ENCODE results near the gene CABP7. TPM values are rescaled to one million over a fixed set of nuclear protein-coding genes. Genes with fewer than 3 reads are reported as not detected.
"Not testable (repeated sequence)": the region's sequence is repeated elsewhere in the genome, so short reads cannot be mapped to it uniquely, and the experiment has no call there.

CABP7 gene
- total and polyA plus RNA-seq, 2 donors (not counting 1 experiment from before 2014, with no cell fraction given) = 0.03 TPM; not detected in 1

GRCh38 chr22:29754658-29755395 lies 35.0 kb downstream of the CABP7 start:
- H3K4me3 Mint-ChIP-seq; H3K27me3 ChIP-seq (replicated peaks in 1 of 4; ENCODE audit: control extremely low read depth in 1 of 4, control insufficient read depth in 3 of 4, insufficient read depth in 4 of 4, low read length in 3 of 4); H3K9ac ChIP-seq (ENCODE audit: low read length); ATAC-seq (ENCODE audit: low read depth); H3K4me2 ChIP-seq (replicated peaks; ENCODE audit: low read depth, low read length, poor library complexity, severe bottlenecking); intact Hi-C loops (cut with micrococcal nuclease); H3K27ac Mint-ChIP-seq; CTCF ChIA-PET; H3K4me1 ChIP-seq (ENCODE audit: control insufficient read depth in 2 of 2, insufficient read depth in 2 of 2, low read length in 2 of 2); DNase-seq; H3K36me3 ChIP-seq (replicated peaks in 1 of 2; ENCODE audit: control extremely low read depth in 1 of 2, control insufficient read depth in 1 of 2, extremely low read depth in 1 of 2, insufficient read depth in 2 of 2, low read length in 1 of 2); H3K4me1 Mint-ChIP-seq; H3K4me3 ChIP-seq (ENCODE audit: control extremely low read depth in 1 of 5, extremely low read depth in 1 of 5, insufficient read depth in 1 of 5, low read depth in 2 of 5, low read length in 4 of 5); H3K27me3 Mint-ChIP-seq; H3K9me3 Mint-ChIP-seq (ENCODE audit: insufficient read depth); H3K9me3 ChIP-seq (ENCODE audit: control extremely low read depth in 1 of 3, control insufficient read depth in 2 of 3, insufficient read depth in 1 of 3, low read length in 2 of 3); H2AFZ ChIP-seq (ENCODE audit: insufficient read depth, low read depth, low read length, poor library complexity, severe bottlenecking); POLR2A ChIA-PET; H3K27ac ChIP-seq (ENCODE audit: low read length in 2 of 2): not testable (repeated sequence)
- Histone ChIP-seq H3K79me2 (ENCODE audit: control insufficient read depth, insufficient read depth, low read length) (peaks cover 24% of the 10 kb centered on the region), H4K20me1 (ENCODE audit: control insufficient read depth, insufficient read depth, low read length, poor library complexity, severe bottlenecking) (peaks cover 12% of the 10 kb centered on the region)
- 85% methylated on average over 10 of the region's 11 CpGs for WGBS (ENCODE audit: insufficient coverage)

- Histone ChIP-seq H3K4me1 (ENCODE audit: control insufficient read depth in 2 of 2, insufficient read depth in 2 of 2, low read length in 2 of 2) (no peaks in the 10 kb centered on the region), H3K4me2 (replicated peaks; ENCODE audit: low read depth, low read length, poor library complexity, severe bottlenecking) (no peak overlapping the region), H3K36me3 (replicated peaks in 1 of 2; ENCODE audit: control extremely low read depth in 1 of 2, control insufficient read depth in 1 of 2, extremely low read depth in 1 of 2, insufficient read depth in 2 of 2, low read length in 1 of 2) (peaks cover under 1 to 1% of the 10 kb centered on the region in 2 experiments), H4K20me1 (ENCODE audit: control insufficient read depth, insufficient read depth, low read length, poor library complexity, severe bottlenecking) (peaks cover 6% of the 10 kb centered on the region), H3K27me3 (replicated peaks in 1 of 4; ENCODE audit: control extremely low read depth in 1 of 4, control insufficient read depth in 3 of 4, insufficient read depth in 4 of 4, low read length in 3 of 4) (no peaks in the 10 kb centered on the region), H3K79me2 (ENCODE audit: control insufficient read depth, insufficient read depth, low read length) (peaks cover 26% of the 10 kb centered on the region), H2AFZ (ENCODE audit: insufficient read depth, low read depth, low read length, poor library complexity, severe bottlenecking) (no peak overlapping the region), H3K9ac (ENCODE audit: low read length) (no peak overlapping the region), H3K4me3 (ENCODE audit: control extremely low read depth in 1 of 5, extremely low read depth in 1 of 5, insufficient read depth in 1 of 5, low read depth in 2 of 5, low read length in 4 of 5) (no peak overlapping the region), H3K27ac (ENCODE audit: low read length in 2 of 2) (no peak overlapping the region), H3K9me3 (ENCODE audit: control extremely low read depth in 1 of 3, control insufficient read depth in 2 of 3, insufficient read depth in 1 of 3, low read length in 2 of 3) (no peaks in the 10 kb centered on the region)
- TF ChIP-seq EZH2 (IDR thresholded peaks at IDR 0.05; ENCODE audit: borderline replicate concordance, insufficient read depth, low read depth, low read length, poor library complexity, severe bottlenecking) = no peak
- no peak for TF ChIP-seq CTCF (IDR thresholded peaks at IDR 0.05)
- DNase-seq (no peak), ATAC-seq (ENCODE audit: low read depth) (no peak)
- ChIA-PET CTCF (interaction anchor here (1.0 kb wide), 1 partner anchor 9 kb away, joined by 3 read pairs; no protein-coding TSS in a partner anchor), POLR2A (no interaction called here)
- H3K4me3 Mint-ChIP-seq = no peak overlapping the region
- H3K9me3 Mint-ChIP-seq (ENCODE audit: insufficient read depth) = no peaks in the 10 kb centered on the region
- H3K27me3 Mint-ChIP-seq = no peaks in the 10 kb centered on the region
- no peak overlapping the region for H3K27ac Mint-ChIP-seq
- peaks cover 6% of the 10 kb centered on the region for H3K4me1 Mint-ChIP-seq
- 97% methylated on average over 9 of the region's 9 CpGs for WGBS (ENCODE audit: insufficient coverage)
- intact Hi-C loops (cut with micrococcal nuclease) = no loop called here
These were observed 36.1 kb downstream of the CABP7 start for GRCh38 chr22:29755889-29756288.
